IPS DF 19.7 (cell line): ENCODE data around the gene RFX7.
A peak's percentile ranks its signal among the peaks of the same experiment; 100 is the strongest.

ENCODE experiments used
- DNase-seq: peaks from one replicate; pipeline ENCODE4 v3.0.0-alpha.2; 2013; ENCODE audit warnings: low read depth, low spot score

RFX7 gene

GRCh38 chr15:56045068-56045748 is 198.5 kb downstream of the RFX7 start:
- no peak for DNase-seq

DNA sequence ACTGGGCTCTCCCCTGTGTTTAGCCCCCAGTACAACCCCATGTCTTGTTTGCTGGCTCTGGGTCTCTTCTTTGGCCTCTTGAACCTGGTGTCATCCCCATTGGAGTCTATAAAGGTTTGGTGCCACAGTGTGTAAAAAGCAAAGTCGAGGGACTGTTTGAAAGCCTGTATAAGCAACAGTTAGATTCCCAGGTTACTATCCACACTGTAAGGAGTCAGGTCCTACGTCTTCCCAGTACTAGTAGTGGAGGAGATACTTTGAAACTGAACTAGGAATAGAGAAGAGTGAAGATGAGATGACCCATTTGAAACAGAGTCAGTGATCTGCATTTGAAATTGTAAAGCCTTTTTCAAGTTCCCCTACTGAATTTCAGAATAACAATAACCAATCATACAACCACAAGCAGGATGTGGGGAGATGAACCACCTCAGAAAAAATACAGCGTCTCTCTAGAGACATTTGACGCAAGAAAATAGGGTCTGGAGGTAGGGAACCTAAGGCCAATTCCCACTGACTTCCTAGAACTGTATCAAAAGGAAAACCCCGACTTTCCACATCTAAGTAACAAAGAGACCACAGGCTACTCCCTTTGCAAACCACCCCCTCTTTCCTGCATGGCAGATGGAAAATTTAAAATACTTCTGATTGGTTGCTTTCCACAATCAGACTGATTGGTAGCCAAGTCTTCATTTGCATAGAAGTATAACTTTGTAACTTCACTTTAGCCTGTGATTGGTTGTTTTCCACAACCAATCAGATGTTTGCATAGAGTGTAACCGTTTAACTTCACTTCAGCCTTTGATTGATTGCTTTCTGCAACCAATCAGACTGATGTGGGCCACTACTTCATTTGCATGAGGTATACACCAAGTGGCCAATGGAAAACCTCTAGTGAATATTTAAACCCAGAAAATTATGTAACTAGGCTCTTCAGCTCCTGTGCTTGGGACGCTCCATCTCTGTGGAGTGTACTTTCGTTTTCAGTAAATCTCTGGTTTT is 200.4 kb downstream of the RFX7 start:
- no peak for DNase-seq

DNA sequence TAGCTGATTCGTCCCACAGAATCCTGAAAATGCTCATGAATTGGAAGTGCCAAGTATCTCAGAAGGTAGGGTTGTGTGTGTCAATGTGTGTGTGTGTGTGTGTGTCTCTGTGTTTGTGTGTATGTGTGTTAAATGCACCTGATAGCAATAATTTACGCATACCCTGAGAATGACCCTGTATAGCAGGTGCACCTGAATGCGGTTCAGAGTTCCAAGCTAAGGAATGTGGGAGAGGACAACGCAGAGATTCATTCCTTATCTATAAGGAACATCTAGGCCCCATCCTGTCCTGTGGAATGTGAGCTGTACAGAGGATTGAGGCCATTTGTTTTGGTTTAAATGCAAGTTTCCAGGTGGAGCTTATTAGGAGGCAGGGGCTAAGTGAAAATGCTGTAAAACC is 201.2 kb downstream of the RFX7 start:
- no peak for DNase-seq

DNA sequence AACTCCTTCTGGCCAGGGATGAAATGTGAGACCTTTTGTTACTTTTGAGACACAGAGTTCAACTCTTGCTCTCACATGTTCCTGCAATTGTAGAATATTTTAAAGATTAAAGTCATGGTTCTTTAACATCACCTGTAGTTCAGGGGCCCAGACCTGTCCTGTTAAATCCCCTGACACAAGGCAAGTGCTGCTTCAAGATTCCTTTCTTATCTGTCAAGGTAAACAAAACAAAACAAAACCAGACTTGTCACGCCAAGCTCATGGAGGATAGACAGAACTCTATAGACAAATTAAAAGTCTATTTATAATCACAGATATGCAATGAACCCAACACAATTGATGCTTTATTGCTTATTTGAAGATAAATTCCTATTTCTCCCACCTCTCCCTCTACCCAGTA is 201.6 kb downstream of the RFX7 start:
- no peak for DNase-seq

GRCh38 chr15:56040081-56041035 is 203.3 kb downstream of the RFX7 start:
- DNase-seq = peak; percentile 45

GRCh38 chr15:56038707-56039106 is 205.0 kb downstream of the RFX7 start:
- no peak for DNase-seq

DNA sequence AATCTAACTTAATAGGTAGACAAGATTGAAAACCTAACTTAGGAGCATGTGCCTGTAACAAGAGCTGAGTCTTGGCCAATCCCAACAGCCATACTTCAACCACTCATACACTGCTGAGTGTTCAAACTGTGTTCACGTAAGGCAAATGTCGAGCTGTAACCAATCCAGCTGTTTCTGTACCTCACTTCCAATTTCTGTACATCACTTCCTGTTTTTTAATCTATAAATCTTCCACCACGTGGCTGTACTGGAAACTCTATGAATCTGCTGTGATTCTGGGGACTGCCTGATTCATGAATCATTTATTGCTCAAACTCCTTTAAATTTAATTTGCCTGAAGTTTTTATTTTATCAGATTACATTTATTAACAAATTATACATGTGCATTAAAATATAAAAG is 205.7 kb downstream of the RFX7 start:
- DNase-seq = no peak
